Skeletal muscle satellite cell (primary cell): Measurements from ENCODE around the gene FZD8.

Experiments used
- H3K27me3 ChIP-seq: 2 replicates; pipeline ENCODE4 v1.7.0; 2013; ENCODE audit warnings: low read length; ENCODE audit not compliant: control insufficient read depth, insufficient read depth
- H3K36me3 ChIP-seq: 2 replicates; pipeline ENCODE4 v1.7.0; 2013; ENCODE audit warnings: mild to moderate bottlenecking, control low read depth, low read length; ENCODE audit not compliant: insufficient read depth
- H3K4me1 ChIP-seq: 2 replicates; pipeline ENCODE4 v1.7.0; 2013; ENCODE audit warnings: low read length; ENCODE audit not compliant: control insufficient read depth, insufficient read depth
- H3K4me2 ChIP-seq: 2 replicates; pipeline ENCODE4 v1.7.0; 2013; ENCODE audit warnings: mild to moderate bottlenecking, low read length
- H3K4me3 ChIP-seq: 2 replicates; pipeline ENCODE4 v1.7.0; 2013; ENCODE audit warnings: low read length
- H3K9ac ChIP-seq: 2 replicates; pipeline ENCODE4 v1.7.0; 2013; ENCODE audit warnings: mild to moderate bottlenecking, low read depth, low read length, moderate library complexity
- H3K9me3 ChIP-seq: replicated peaks from 2 replicates; pipeline ENCODE4 v1.7.0; 2013; ENCODE audit warnings: mild to moderate bottlenecking, control low read depth, low read length

Gene FZD8

GRCh38 chr10:35614312-35614711 lies 27.8 kb downstream of the FZD8 start:
- Histone ChIP-seq H3K4me2 (no peak overlapping the region), H3K9me3 (no peaks in the 10 kb centered on the region), H3K9ac (no peak overlapping the region), H3K4me1 (no peaks in the 10 kb centered on the region), H3K27me3 (peaks cover 50% of the 10 kb centered on the region), H3K36me3 (no peaks in the 10 kb centered on the region), H3K4me3 (no peak overlapping the region)

GRCh38 chr10:35613597-35614226 lies 28.4 kb downstream of the FZD8 start:
- H3K4me2 ChIP-seq = no peak overlapping the region
- no peak overlapping the region for H3K9ac ChIP-seq
- H3K27me3 ChIP-seq = peaks cover 53% of the 10 kb centered on the region
- H3K4me3 ChIP-seq = no peak overlapping the region
- no peaks in the 10 kb centered on the region for H3K9me3 ChIP-seq
- no peaks in the 10 kb centered on the region for H3K36me3 ChIP-seq
- no peaks in the 10 kb centered on the region for H3K4me1 ChIP-seq

GRCh38 chr10:35613107-35613440 lies 29.0 kb downstream of the FZD8 start:
- H3K4me3 ChIP-seq = no peak overlapping the region
- no peaks in the 10 kb centered on the region for H3K36me3 ChIP-seq
- no peaks in the 10 kb centered on the region for H3K9me3 ChIP-seq
- H3K9ac ChIP-seq = no peak overlapping the region
- H3K4me2 ChIP-seq = no peak overlapping the region
- H3K27me3 ChIP-seq = peaks cover 59% of the 10 kb centered on the region
- no peaks in the 10 kb centered on the region for H3K4me1 ChIP-seq

- Histone ChIP-seq H3K36me3 (no peaks in the 10 kb centered on the region), H3K4me3 (no peak overlapping the region), H3K9ac (no peak overlapping the region), H3K4me2 (no peak overlapping the region), H3K9me3 (no peaks in the 10 kb centered on the region), H3K4me1 (peaks cover under 1% of the 10 kb centered on the region), H3K27me3 (peaks cover 63% of the 10 kb centered on the region)
Measured at GRCh38 chr10:35612385-35613106, 29.6 kb downstream of the FZD8 start.

- Histone ChIP-seq H3K4me1 (peaks cover 8% of the 10 kb centered on the region), H3K27me3 (peaks cover 69% of the 10 kb centered on the region)
Measured at GRCh38 chr10:35611750-35612149, 30.3 kb downstream of the FZD8 start.

GRCh38 chr10:35608328-35608672 lies 33.8 kb downstream of the FZD8 start:
- Histone ChIP-seq H3K9me3 (no peaks in the 10 kb centered on the region), H3K4me2 (peak overlapping the region; percentile 72), H3K36me3 (no peaks in the 10 kb centered on the region), H3K27me3 (peaks cover 73% of the 10 kb centered on the region), H3K4me3 (peak overlapping the region; percentile 58), H3K4me1 (peaks cover 15% of the 10 kb centered on the region), H3K9ac (no peak overlapping the region)

More at GRCh38 chr10:35611750-35612149, 30.3 kb downstream of the FZD8 start:
- H3K9ac ChIP-seq = no peak overlapping the region
- no peak overlapping the region for H3K4me2 ChIP-seq
- no peak overlapping the region for H3K4me3 ChIP-seq
- H3K36me3 ChIP-seq = no peaks in the 10 kb centered on the region
- H3K9me3 ChIP-seq = no peaks in the 10 kb centered on the region

- H3K4me3 ChIP-seq = peak overlapping the region; percentile 58
- H3K4me1 ChIP-seq = peaks cover 15% of the 10 kb centered on the region
- no peak overlapping the region for H3K9ac ChIP-seq
- peak overlapping the region; percentile 72 for H3K4me2 ChIP-seq
- H3K27me3 ChIP-seq = peaks cover 72% of the 10 kb centered on the region
- no peaks in the 10 kb centered on the region for H3K36me3 ChIP-seq
- H3K9me3 ChIP-seq = no peaks in the 10 kb centered on the region
Measured at GRCh38 chr10:35607475-35608327, 34.4 kb downstream of the FZD8 start.

- H3K4me3 ChIP-seq = no peak overlapping the region
Measured at GRCh38 chr10:35606430-35606829, 35.7 kb downstream of the FZD8 start.

GRCh38 chr10:35605191-35605590 lies 36.9 kb downstream of the FZD8 start, which contains the start of gene GJD4:
Gene GJD4 (plus strand): TSS chr10:35605341. CDS start chr10:35605568, 227 bp downstream.
- Histone ChIP-seq H3K9ac (no peak within 1 kb of the TSS), H3K9me3 (no peaks in the 10 kb centered on the region), H3K4me1 (peaks cover 15% of the 10 kb centered on the region), H3K4me2 (no peak within 1 kb of the TSS), H3K4me3 (no peak within 1 kb of the TSS), H3K27me3 (peaks cover 61% of the 10 kb centered on the region), H3K36me3 (no peaks in the 10 kb centered on the region)

More at GRCh38 chr10:35606430-35606829, 35.7 kb downstream of the FZD8 start:
- peaks cover 15% of the 10 kb centered on the region for H3K4me1 ChIP-seq
- no peaks in the 10 kb centered on the region for H3K9me3 ChIP-seq
- H3K36me3 ChIP-seq = no peaks in the 10 kb centered on the region
- no peak overlapping the region for H3K9ac ChIP-seq
- peak overlapping the region; percentile 72 for H3K4me2 ChIP-seq
- peaks cover 64% of the 10 kb centered on the region for H3K27me3 ChIP-seq

GRCh38 chr10:35600193-35600592 lies 41.9 kb downstream of the FZD8 start:
- H3K4me1 ChIP-seq = no peaks in the 10 kb centered on the region
- no peaks in the 10 kb centered on the region for H3K36me3 ChIP-seq
- H3K9me3 ChIP-seq = no peaks in the 10 kb centered on the region

GRCh38 chr10:35598379-35598778 lies 43.7 kb downstream of the FZD8 start:
- no peaks in the 10 kb centered on the region for H3K4me1 ChIP-seq
- H3K9ac ChIP-seq = no peak overlapping the region
- no peaks in the 10 kb centered on the region for H3K9me3 ChIP-seq
- peaks cover 31% of the 10 kb centered on the region for H3K27me3 ChIP-seq
- no peak overlapping the region for H3K4me3 ChIP-seq
- no peak overlapping the region for H3K4me2 ChIP-seq
- no peaks in the 10 kb centered on the region for H3K36me3 ChIP-seq

More at GRCh38 chr10:35600193-35600592, 41.9 kb downstream of the FZD8 start:
- Histone ChIP-seq H3K4me2 (no peak overlapping the region), H3K27me3 (peaks cover 39% of the 10 kb centered on the region), H3K4me3 (no peak overlapping the region), H3K9ac (no peak overlapping the region)
